ENCODE results near the gene SEMA5A. TPM values are rescaled to one million over a fixed set of nuclear protein-coding genes. Genes with fewer than 3 reads are reported as not detected.

The SEMA5A gene
- total RNA-seq, 2 donors from 2014 or later: 17.6 to 34.1 TPM

- intact Hi-C loops (cut with DNase I): no loop called here
- no peak for DNase-seq (ENCODE audit: low spot score)
These were observed 227.8 kb downstream of the SEMA5A start for GRCh38 chr5:9318031-9318430.

GRCh38 chr5:9316733-9317132 is 229.1 kb downstream of the SEMA5A start:
- DNase-seq (ENCODE audit: low spot score): no peak

GRCh38 chr5:9316041-9316440 is 229.8 kb downstream of the SEMA5A start:
- no peak for DNase-seq (ENCODE audit: low spot score)
- intact Hi-C loops (cut with DNase I): no loop called here

More at GRCh38 chr5:9316733-9317132, 229.1 kb downstream of the SEMA5A start:
- intact Hi-C loops (cut with DNase I): no loop called here

- intact Hi-C loops (cut with DNase I): no loop called here
- no peak for DNase-seq (ENCODE audit: low spot score)
These were observed 231.3 kb downstream of the SEMA5A start for GRCh38 chr5:9314558-9314957.

- intact Hi-C loops (cut with DNase I): no loop called here
These were observed 232.1 kb downstream of the SEMA5A start for GRCh38 chr5:9313751-9314150.

GRCh38 chr5:9307150-9307549 is 238.7 kb downstream of the SEMA5A start:
- DNase-seq (ENCODE audit: low spot score): no peak
- intact Hi-C loops (cut with DNase I): no loop called here

More at GRCh38 chr5:9313751-9314150, 232.1 kb downstream of the SEMA5A start:
- no peak for DNase-seq (ENCODE audit: low spot score)

- no peak for DNase-seq (ENCODE audit: low spot score)
- intact Hi-C loops (cut with DNase I): no loop called here
These were observed 243.7 kb downstream of the SEMA5A start for GRCh38 chr5:9302218-9302617.

GRCh38 chr5:9301200-9301599 is 244.7 kb downstream of the SEMA5A start:
- DNase-seq (ENCODE audit: low spot score): no peak

GRCh38 chr5:9297134-9297533 is 248.7 kb downstream of the SEMA5A start:
- DNase-seq (ENCODE audit: low spot score): no peak
- intact Hi-C loops (cut with DNase I): no loop called here

More at GRCh38 chr5:9301200-9301599, 244.7 kb downstream of the SEMA5A start:
- intact Hi-C loops (cut with DNase I): no loop called here

- intact Hi-C loops (cut with DNase I): no loop called here
- no peak for DNase-seq (ENCODE audit: low spot score)
These were observed 250.4 kb downstream of the SEMA5A start for GRCh38 chr5:9295466-9295801.

GRCh38 chr5:9294793-9295465 is 250.9 kb downstream of the SEMA5A start:
- intact Hi-C loops (cut with DNase I): no loop called here

GRCh38 chr5:9288234-9288633 is 257.6 kb downstream of the SEMA5A start:
- peak; percentile 86 for DNase-seq (ENCODE audit: low spot score)
- intact Hi-C loops (cut with DNase I): loop anchor here in 1 of 2 donors (10.0 kb wide), 1 partner anchor 257 kb away; the partner anchor contains the start of gene SEMA5A

More at GRCh38 chr5:9294793-9295465, 250.9 kb downstream of the SEMA5A start:
- no peak for DNase-seq (ENCODE audit: low spot score)

GRCh38 chr5:9284781-9285307 is 261.0 kb downstream of the SEMA5A start:
- intact Hi-C loops (cut with DNase I): loop anchor here in 1 of 2 donors (10.0 kb wide), 1 partner anchor 260 kb away; the partner anchor contains the start of gene SEMA5A
- DNase-seq (ENCODE audit: low spot score): peak; percentile 77

GRCh38 chr5:9284272-9284671 is 261.6 kb downstream of the SEMA5A start:
- intact Hi-C loops (cut with DNase I): loop anchor here in 1 of 2 donors (10.0 kb wide), 1 partner anchor 261 kb away; the partner anchor contains the start of gene SEMA5A
- DNase-seq (ENCODE audit: low spot score): no peak

GRCh38 chr5:9283473-9283872 is 262.4 kb downstream of the SEMA5A start:
- no peak for DNase-seq (ENCODE audit: low spot score)
- intact Hi-C loops (cut with DNase I): loop anchor here in 1 of 2 donors (10.0 kb wide), 1 partner anchor 261 kb away; the partner anchor contains the start of gene SEMA5A

GRCh38 chr5:9283021-9283420 is 262.9 kb downstream of the SEMA5A start:
- intact Hi-C loops (cut with DNase I): loop anchor here in 1 of 2 donors (10.0 kb wide), 1 partner anchor 262 kb away; the partner anchor contains the start of gene SEMA5A

GRCh38 chr5:9282211-9282610 is 263.7 kb downstream of the SEMA5A start:
- intact Hi-C loops (cut with DNase I): loop anchor here in 1 of 2 donors (10.0 kb wide), 1 partner anchor 263 kb away; the partner anchor contains the start of gene SEMA5A
- no peak for DNase-seq (ENCODE audit: low spot score)

More at GRCh38 chr5:9283021-9283420, 262.9 kb downstream of the SEMA5A start:
- no peak for DNase-seq (ENCODE audit: low spot score)

- DNase-seq (ENCODE audit: low spot score): no peak
- intact Hi-C loops (cut with DNase I): loop anchor here in 1 of 2 donors (10.0 kb wide), 1 partner anchor 265 kb away; the partner anchor contains the start of gene SEMA5A
These were observed 266.1 kb downstream of the SEMA5A start for GRCh38 chr5:9279774-9280173.

- DNase-seq (ENCODE audit: low spot score): no peak
These were observed 266.8 kb downstream of the SEMA5A start for GRCh38 chr5:9278921-9279603.

GRCh38 chr5:9269014-9269413 is 276.9 kb downstream of the SEMA5A start:
- no peak for DNase-seq (ENCODE audit: low spot score)
- intact Hi-C loops (cut with DNase I): no loop called here

More at GRCh38 chr5:9278921-9279603, 266.8 kb downstream of the SEMA5A start:
- intact Hi-C loops (cut with DNase I): no loop called here

All from posterior vena cava (tissue), 2 donors.